ENCODE measurements around the gene MISP3. TPM values are rescaled to one million over a fixed set of nuclear protein-coding genes. Genes with fewer than 3 reads are reported as not detected.
A peak's percentile ranks its signal among the peaks of the same experiment; 100 is the strongest.

MISP3 gene
- polyA plus RNA-seq, 1 donor = 4.6 TPM

DNA sequence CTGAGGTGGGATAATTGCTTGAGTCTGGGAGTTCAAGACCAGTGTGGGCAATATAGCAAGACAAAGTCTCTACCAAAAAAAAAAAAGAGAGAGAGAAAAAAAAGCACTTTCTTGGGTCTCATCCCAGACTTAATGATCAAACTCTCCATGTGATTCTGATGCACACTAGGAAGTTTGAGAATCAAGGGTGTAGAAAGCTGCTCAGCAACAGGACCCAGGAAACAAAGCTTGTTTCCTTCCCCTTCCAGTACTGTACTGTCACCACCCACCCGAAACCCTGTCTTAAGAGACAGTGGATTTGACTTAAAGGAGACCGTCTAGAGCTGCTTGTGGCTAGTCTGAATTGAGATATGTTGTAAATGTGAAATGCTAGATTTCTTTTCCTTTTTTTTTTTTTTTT lies 5.8 kb downstream of the MISP3 start:
- no peak for DNase-seq

DNA sequence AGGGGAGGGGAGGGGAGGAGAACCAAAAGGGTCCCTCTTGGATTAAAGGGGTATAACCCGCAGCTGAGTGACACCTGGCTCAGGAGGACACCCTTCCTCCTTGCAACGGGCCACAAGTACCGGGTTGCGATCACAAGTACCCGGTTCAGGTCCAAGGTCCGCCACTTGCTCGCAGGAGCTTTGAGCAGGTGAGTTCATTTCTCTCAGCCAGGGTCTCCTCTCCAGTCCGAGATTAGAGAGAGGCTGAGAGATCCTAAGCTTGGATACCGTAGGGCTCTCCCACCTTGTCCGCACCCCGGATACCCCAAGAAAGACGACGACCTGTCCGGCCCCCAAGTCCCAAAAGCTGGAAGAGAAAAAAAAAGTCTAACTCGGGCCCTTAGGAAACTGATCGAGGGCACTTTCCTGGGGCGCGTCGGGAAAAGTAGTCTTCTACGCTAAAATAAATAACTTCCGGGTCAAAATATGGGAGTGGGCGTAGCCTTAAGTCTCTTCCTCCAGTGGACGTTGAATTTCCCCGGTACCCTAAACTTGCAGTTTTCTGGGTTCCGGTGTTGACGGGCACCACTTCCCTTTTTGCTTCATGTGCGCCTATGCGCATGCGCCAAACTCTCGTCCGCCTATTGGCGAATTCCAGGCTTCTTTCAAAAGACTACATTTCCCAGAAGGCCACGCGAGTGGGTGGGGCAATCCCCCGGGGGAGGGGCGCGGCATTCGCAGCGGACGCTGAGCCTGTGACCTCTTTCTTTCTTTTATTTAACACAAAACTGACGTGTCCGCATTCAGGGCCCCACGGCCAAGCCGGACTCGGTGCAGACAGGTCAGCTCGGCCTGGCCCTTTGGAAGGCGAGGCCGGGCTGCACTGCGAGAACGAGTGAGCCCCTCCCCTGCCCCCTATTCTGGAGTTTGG lies 8.6 kb downstream of the MISP3 start:
- peak; percentile 100 for DNase-seq

DNA sequence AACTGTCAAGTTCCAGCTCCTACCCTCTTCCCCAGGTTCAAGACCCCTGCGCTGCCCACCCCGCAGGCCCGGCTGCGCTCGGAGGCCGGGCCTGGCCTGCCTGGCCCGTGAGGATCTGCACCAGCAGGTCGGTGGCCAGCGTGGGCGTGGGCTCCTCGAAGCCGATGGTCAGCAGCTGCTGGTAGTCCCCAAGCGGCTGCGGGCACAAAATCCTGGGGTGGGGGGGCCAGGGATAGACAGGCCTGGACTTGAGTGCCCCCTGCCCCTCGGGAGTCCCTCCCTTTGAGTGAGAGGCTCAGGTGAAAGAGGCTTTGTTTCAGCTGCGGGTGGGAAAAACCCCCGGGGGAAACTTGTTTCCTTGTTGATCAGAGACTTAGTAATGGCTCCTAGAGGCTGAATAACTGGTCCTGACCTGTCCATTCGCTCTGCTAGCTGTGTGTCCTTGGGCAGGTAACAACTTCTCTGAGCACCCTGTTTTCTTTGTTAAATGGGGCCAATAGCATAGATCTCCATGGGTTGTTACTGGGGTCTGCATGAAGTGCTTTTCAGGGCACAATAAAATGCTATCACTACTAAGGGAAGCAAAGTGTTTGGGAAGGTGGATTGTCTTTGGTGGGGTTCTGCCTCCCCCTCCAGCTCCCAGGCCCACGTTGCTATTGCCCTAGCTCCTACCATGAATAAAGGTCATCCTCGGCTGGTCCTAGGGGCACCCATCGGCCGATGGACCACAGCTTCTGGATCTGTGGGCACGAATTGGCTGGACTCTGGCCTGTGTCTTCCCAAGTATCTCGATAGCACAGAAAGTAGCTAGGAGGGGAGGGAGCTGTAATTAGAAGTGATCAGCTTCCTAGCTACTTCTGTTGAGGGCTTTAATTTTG lies 9.4 kb downstream of the MISP3 start:
- DNase-seq = no peak

DNA sequence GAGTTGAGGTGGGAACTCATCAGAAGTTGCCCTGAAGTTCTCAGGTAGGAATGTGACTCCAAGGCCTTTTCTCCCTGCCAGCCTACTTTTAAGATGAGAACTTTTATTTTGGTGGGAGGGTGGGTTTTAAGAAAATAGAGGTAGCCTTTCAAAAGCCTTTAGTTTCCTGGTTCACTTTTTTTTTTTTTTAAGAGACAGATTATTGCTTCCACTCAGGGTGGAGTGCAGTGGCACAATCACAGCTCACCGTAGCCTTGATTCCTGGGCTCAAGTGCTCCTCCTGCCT lies 10.0 kb downstream of the MISP3 start:
- no peak for DNase-seq

DNA sequence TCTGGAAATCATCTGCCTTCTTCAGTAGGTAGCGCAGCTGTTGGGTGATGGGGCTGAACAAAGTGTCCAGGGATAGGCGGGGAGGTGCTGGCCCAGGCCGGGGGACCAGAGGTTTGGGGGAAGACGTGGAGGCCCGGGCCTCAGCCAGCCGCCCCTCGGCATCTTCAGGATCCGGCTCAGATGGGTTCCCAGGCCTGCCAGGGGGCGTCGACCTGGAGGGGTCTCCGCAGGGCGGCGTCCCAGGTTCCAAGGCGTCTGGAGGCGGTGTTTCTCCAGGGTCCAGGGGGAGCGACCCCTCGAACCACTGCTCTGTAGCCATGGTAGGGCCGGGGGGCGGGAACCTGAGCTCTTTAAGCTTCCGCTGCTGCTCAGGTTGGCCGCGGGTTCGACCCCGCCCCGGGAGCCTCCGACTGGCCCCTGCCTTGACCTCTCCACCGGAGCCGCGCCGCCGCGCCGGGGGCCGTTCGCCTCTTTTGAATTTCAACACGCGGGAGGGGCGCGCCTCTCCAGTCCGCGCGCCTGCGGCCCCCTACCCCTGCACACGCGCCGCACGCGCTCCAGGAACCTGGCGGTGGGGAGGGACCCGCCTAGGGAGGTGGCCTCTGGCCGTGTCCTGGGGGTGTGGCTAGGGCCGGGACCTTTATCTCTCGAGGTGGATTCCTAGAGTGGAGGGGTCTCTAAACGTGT lies 12.9 kb downstream of the MISP3 start, which contains the start of gene C19orf67:
C19orf67 (minus strand) TSS at position 475 of the 687 bp plus-strand sequence; CDS start at position 319, 156 bp downstream.
- no peak for DNase-seq

DNA sequence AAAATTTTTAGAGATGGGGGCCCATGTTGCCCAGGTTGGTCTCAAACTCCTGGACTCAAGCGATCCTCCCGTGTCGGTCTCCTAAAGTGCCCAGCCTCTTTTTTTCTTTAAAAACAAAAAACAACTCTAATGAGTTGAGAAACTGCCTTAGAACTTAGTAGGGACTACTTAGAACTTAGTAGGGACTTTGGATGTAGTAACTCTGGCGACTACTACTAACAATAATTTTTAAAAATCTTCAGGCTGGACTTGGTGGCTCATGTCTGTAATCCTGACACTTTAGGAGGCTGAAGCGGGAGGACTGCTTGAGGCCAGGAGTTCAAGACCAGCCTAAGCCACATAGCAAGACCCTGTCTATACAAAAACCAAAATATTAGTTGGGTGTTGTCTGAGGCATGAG lies 13.5 kb downstream of the MISP3 start:
- no peak for DNase-seq

DNA sequence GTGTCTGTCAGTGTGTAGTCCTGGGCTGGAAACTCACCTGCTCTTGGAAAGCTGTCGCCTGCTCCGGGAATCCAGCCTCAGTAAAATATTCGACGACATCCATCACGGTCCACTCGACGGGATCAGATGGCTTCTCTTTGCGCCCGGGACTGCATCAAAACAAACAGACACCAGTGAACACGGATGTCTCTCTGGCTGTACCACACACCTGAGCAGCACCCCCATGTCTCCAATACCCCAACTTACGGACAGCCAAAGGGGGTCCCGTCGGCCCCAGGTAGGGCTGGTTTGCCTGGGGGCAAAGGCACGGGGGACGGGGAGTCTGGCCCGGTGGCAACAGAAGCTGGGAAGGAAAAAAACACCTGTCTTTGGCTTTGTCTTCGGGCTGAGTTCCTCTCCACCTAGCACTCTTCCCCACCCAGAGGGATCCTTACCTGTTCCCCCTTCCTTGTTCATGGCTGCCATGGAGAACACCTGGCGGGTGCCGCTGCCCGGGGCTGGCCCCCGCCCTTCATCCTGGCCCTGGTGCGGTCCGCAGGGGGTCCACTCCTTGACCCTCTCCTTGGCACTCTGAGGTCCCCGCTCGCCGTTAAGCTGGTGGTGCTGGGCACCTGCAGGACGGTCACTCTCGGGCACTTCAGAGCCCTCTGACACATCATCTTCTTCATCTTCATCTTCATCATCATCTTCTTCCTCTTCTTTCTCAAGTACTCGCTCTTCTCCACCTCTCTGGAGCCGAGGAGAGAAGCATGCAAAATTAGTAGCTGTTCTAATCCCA lies 16.2 kb downstream of the MISP3 start:
- DNase-seq = no peak

DNA sequence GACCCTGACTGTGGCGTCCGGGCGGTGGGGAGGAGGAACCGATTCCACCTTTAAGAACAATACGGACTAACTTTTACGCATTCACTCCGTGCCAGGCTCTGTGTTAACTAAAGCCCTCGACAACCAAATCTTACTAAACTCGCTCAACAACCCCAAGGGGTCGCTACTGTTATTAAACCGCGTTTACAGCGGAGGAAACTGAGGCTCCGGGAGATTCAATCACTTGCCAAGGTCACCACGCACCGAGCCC lies 16.8 kb downstream of the MISP3 start:
- no peak for DNase-seq

DNA sequence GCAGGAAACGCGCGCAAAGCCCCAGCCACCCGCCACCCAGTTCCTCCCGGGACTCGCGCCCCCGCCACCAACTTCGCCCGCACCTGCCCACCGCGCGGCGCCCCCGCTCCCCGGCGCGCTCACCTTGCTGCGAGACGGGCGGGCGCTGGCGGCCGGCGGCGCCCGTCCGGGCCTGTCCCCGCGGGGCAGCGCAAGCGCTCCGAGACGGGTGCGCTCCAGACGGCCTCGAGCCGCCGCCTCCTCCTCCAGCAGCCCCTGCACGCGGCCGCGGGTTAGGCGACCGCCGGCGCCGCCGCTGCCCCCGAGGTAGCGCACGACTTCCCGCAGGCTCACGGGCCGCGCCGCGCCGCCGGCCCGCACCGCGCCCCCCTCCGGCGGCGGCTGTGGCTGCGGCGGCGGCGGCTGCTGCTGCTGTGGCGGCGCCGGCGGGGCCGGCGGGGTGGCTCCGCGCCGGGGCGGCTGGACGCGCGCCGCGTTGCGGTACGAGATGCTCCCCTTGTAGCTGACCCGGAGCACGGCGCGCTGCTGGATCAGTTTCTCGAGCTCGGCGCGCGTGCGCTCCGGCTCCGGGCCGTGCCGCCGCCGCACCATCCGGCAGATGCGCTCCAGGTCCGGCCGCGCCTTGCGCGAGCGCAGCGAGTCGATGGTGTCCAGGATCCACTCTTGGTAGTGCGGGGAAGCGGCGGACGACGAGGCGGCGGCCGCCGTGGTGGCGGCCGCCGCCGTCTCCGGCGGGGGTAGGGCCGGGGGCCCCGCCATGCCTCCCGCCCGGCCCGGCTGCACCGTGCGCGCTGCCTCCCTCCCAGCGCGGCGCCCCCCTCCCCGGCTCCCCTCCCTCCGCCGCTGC lies 17.3 kb downstream of the MISP3 start:
- DNase-seq = peak; percentile 30

DNA sequence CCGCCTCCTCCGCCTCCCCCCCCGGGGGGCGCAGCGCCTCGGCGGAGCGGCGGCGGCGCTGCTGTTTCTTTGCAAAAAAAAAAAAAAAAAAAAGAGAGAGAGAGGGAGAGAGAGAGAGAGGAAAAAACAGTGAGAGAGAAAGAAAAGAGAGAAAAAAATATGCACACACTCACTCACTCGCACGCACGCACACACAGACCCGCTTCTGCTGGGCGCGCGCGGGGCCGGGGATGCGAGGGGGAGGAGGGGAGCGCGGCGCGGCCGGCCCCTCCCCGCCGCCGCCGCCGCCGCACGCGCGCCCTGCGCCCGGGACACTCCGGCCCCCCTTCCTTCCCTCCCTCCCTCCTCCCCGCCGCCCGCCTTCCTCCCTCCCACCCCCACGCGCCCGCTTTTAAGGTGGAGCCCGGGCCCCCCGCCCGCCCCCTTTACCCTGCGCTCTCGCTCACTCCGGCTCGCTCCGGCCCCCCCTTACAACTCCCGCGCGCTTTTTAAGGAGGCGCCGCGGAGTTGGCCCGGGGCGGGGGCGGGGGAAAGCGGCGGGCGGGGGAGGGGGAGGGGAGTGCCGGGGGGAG lies 18.0 kb downstream of the MISP3 start, which contains the start of gene SAMD1:
SAMD1 (minus strand) TSS at position 243 of the 572 bp plus-strand sequence.
- DNase-seq = peak; percentile 92

DNA sequence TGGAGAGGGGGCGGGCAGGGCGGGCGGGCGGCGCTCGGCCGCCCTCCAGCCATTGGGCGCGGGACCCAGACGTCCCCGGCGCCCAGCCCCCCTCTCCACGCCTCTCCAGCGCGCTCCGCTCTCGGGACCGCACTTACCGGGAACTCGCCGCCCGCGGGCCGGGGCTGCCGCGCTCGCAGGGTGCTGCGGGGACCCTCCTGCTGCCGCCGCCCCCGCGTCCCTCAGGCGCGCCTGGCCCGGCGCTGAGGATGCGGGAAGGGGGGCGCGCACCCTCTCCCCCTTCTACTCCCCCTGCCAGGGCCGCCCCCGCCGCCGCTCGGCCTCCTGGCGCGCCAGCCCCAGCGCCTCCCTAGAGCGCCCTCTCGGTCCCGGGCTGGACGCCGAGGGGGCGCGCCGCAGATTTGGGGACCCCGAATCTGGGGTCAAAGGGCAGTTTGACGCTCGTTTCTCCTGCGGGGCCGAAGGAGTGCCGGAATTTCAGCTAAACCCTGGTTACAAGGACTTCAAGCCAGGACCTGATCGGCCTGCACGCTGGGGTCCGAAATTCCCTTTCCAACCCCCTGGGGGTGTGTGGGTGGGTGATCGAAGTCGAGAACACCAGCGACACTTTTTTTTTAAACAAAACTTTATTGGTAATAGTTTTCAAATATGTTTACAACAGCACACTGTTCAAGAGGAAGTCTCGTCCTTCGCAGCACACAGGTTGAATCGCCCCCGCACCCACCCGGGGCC lies 18.7 kb downstream of the MISP3 start:
- peak; percentile 63 for DNase-seq

DNA sequence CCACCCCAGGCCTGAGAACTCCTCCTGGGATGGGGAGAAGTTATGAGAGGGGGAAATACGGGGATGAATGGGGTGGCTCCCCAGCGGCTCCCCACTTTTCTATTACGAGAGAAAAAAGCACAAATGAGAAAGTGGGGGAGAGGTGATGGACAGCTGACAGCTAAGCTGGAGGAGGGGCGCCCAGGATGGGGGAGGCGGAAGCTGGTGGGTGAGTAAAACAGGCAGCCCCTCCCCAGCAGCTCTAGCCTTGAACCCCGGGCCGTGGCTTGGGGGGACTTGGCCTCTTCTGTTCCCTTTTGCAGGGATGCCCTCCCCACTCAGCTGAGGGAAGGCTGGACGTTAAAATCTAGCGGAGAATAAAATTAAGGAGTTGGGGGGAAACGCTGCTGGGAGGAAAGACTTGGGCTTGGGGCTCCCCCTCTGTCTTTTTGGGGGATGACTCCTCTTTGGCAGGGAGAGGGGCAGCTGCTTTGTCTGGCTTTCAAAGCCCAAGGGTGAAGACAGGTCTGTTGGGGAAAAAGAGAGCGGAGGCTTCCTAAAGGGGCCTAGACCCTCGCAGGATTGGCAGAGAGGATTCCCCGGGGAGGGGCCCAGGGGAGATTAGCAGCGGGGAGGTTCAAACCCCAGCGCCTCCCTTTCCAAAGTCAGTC lies 19.4 kb downstream of the MISP3 start:
- DNase-seq = peak; percentile 29

DNA sequence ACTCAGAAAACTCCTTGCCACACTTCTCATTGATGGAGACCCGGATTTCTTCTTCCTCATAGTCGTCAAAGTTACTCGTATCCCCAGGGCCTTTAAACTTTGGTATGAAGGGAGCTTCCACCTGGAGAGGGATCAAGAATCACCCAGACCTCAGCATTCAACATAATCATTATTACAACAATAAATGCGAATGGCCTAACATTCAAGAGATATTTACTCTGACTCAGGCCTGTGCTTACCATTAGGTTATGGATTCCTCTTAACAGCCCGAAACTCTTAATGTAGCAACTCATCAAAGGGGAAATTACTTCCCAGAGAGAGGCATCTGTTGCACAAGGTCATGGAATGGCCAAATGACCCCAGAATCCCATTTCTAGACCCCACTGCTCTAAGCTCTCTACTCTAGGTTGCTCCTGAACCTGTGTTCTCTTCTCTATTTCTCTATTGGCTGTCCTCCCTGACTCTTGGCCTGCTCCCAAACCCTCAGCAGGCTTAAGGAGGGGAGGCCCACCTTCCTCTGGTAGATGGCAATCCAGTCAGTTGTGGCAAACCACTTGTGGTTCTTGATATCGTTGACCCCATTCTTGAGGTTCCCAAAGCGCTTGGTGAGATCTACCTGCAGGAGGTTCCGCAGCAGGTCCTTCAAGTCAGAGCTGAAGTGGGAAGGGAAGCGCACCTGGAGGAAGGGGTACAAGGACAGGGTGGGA lies 20.7 kb downstream of the MISP3 start:
- no peak for DNase-seq

DNA sequence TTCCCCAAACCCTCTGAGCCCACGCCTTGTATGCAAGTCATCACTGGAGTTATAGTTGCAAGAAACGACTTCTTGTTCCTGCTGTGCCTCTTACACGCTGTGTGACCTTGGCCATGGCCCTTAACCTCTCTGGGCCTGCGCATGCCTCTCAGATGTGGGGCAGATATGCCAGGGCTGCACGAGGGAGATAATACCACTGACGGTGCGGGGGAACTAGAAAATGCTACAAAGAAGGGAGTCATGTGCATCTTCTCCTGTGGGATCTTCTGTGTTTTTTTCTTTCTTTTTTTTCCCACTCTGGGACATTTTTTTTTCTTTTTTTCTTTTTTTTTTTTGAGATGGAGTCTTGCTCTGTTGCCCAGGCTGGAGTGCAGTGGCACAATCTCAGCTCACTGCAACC lies 22.3 kb downstream of the MISP3 start:
- DNase-seq = no peak

DNA sequence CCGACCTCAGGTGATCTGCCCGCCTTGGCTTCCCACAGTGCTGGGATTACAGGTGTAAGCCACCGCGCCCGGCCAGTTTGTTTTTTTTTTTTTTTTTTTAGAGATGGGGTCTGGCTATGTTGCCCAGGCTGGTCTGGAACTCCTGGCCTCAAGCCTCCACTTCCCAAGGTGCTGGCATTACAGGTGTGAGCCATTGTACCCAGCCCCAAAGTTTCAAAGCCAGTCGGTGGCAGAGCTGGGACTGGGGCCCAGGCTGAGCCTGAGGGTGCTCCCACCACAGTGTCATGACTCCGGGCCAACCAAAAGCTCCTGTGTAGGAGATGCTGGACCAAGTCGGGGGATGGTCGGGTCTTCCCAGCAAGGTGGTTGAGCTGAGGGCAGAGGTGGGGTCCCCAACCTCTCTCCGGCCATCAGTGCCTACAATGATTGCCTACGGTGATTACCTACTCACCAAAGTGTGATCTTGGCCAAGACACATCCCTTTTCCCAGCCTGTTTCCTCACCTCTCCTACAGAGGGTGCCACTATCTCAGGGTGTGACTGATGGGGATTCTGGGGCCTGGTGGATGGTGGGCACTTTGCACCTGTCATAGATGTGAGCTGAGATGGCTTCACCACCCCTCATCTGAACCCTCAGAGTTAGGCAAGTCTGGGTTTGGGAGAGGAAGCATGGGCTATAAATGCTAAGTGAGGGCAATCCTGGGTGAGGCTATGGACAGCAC lies 23.8 kb downstream of the MISP3 start:
- DNase-seq = no peak

DNA sequence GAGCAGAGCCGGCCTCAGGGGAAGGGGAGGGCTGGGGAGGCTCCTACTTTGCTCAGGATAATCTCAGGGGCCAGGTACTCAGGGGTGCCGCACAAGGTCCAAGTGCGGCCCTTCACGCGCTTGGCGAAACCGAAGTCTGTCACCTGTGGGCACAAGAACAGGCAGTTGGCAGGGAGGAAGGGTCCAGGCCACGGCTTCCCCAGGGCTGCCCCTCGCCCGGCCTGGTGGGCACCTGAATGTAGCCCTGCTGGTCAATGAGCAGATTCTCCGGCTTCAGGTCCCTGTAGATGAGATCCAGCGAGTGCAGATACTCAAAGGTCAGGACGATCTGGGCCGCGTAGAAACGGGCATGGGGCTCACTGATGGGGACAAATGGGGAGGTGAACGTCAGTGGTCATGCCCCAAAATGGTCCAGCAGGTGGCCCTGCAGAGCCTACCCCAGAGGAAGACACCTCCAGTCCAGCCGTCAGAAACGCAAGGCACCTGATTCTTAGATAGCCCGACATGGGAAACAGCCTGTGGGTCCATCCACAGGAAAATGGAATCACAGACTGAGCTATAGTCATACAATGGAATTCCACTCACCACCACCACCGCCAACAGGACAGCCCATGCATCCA lies 25.1 kb downstream of the MISP3 start:
- no peak for DNase-seq

DNA sequence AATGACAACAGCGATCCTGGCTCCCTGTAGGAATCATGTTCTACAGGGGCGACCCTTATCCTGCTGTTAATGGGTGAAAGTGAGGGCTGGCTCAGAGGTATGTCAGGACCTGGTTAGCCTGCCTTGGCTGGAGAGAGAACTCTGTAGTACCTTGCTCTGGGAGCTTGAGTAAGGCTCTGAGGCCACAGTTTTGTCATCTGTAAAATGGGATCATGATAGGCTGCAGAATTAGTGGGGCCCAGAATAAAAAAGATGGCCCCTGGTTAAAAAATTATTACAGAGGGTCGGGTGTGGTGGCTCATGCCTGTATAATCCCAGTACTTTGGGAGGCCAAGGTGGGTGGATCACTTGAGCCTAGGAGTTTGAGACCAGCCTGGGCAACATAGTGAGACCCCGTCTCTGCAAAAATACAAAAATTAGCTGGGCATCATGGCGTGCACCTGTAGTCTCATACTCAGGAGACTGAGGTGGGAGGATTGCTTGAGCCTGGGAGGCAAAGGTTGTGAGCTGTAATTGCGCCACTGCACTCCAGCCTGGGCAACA lies 28.5 kb downstream of the MISP3 start:
- no peak for DNase-seq
